KMS-11 (cell line): ENCODE results near the gene EFHC2.

ENCODE experiments used
- H2AFZ ChIP-seq: fragments of 200-600 bp; sonication (generic); 2 replicates; pipeline ENCODE4 v1.6.1; 2016; ENCODE audit warnings: antibody characterized with exemption, mixed run types, low read depth
- H3K27ac ChIP-seq: fragments of 200-600 bp; sonication (generic); 2 replicates; pipeline ENCODE4 v1.6.1; 2016; ENCODE audit warnings: mild to moderate bottlenecking, mixed run types
- H3K27me3 ChIP-seq: fragments of 200-600 bp; sonication (generic); 2 replicates; pipeline ENCODE4 v1.6.1; 2017; ENCODE audit warnings: mild to moderate bottlenecking, low read depth, mixed run types, moderate library complexity; ENCODE audit not compliant: insufficient read depth
- H3K36me3 ChIP-seq: fragments of 200-600 bp; sonication (generic); 2 replicates; pipeline ENCODE4 v1.6.1; 2017; ENCODE audit warnings: mild to moderate bottlenecking, mixed run types; ENCODE audit not compliant: insufficient read depth
- H3K4me1 ChIP-seq: fragments of 200-600 bp; sonication (generic); 2 replicates; pipeline ENCODE4 v1.6.1; 2016; ENCODE audit warnings: mild to moderate bottlenecking, low read depth, mixed run types; ENCODE audit not compliant: poor library complexity, severe bottlenecking
- H3K4me2 ChIP-seq: fragments of 200-600 bp; sonication (generic); 2 replicates; pipeline ENCODE4 v1.7.0; 2016; ENCODE audit warnings: mild to moderate bottlenecking, mixed run types
- H3K4me3 ChIP-seq: fragments of 200-600 bp; sonication (generic); IDR thresholded peaks from 2 replicates; pipeline ENCODE4 v1.6.1; 2017; ENCODE audit warnings: low read depth, low read length, mixed read lengths; ENCODE audit not compliant: insufficient read depth
- H3K79me2 ChIP-seq: fragments of 200-600 bp; sonication (generic); 2 replicates; pipeline ENCODE4 v1.6.1; 2016; ENCODE audit warnings: low read depth, mixed run types; ENCODE audit not compliant: insufficient read depth
- H3K9ac ChIP-seq: fragments of 200-600 bp; sonication (generic); 2 replicates; pipeline ENCODE4 v1.6.1; 2016; ENCODE audit warnings: mild to moderate bottlenecking, mixed run types
- H4K20me1 ChIP-seq: fragments of 200-600 bp; sonication (generic); 2 replicates; pipeline ENCODE4 v1.6.1; 2016; ENCODE audit warnings: mild to moderate bottlenecking, mixed run types; ENCODE audit not compliant: insufficient read depth
- CTCF ChIP-seq: fragments of 200-600 bp; sonication (generic); conservative IDR thresholded peaks from 2 replicates; pipeline ENCODE4 v1.6.1; 2017; ENCODE audit warnings: low read depth, mild to moderate bottlenecking, antibody characterized with exemption, low read length, moderate library complexity, mixed read lengths

The EFHC2 gene

GRCh38 chrX:44156726-44157125, 186.7 kb downstream of the EFHC2 start:
- Histone ChIP-seq H3K79me2 (no peaks in the 10 kb centered on the region), H3K4me3 (no peak overlapping the region), H3K27ac (no peak overlapping the region), H3K9ac (no peak overlapping the region), H3K27me3 (no peaks in the 10 kb centered on the region), H2AFZ (no peak overlapping the region), H3K36me3 (no peaks in the 10 kb centered on the region), H3K4me2 (no peak overlapping the region), H4K20me1 (no peaks in the 10 kb centered on the region), H3K4me1 (no peaks in the 10 kb centered on the region)
- TF ChIP-seq CTCF = no peak

GRCh38 chrX:44155126-44155525, 188.3 kb downstream of the EFHC2 start:
- H3K79me2 ChIP-seq = no peaks in the 10 kb centered on the region
- no peak overlapping the region for H3K9ac ChIP-seq
- H4K20me1 ChIP-seq = no peaks in the 10 kb centered on the region
- H3K36me3 ChIP-seq = no peaks in the 10 kb centered on the region
- no peak overlapping the region for H3K27ac ChIP-seq
- no peak overlapping the region for H2AFZ ChIP-seq
- TF ChIP-seq CTCF = no peak
- no peak overlapping the region for H3K4me3 ChIP-seq
- H3K4me1 ChIP-seq = no peaks in the 10 kb centered on the region
- no peak overlapping the region for H3K4me2 ChIP-seq
- H3K27me3 ChIP-seq = no peaks in the 10 kb centered on the region

- H3K36me3 ChIP-seq = no peaks in the 10 kb centered on the region
- no peaks in the 10 kb centered on the region for H3K79me2 ChIP-seq
- H3K27me3 ChIP-seq = no peaks in the 10 kb centered on the region
- H3K4me1 ChIP-seq = no peaks in the 10 kb centered on the region
- H3K27ac ChIP-seq = no peak overlapping the region
- no peak overlapping the region for H3K4me2 ChIP-seq
- H4K20me1 ChIP-seq = no peaks in the 10 kb centered on the region
- no peak overlapping the region for H2AFZ ChIP-seq
- no peak for TF ChIP-seq CTCF
- no peak overlapping the region for H3K4me3 ChIP-seq
- no peak overlapping the region for H3K9ac ChIP-seq
These were observed 190.6 kb downstream of the EFHC2 start for GRCh38 chrX:44152852-44153251.

- H3K27me3 ChIP-seq = no peaks in the 10 kb centered on the region
- no peak overlapping the region for H3K4me2 ChIP-seq
- no peaks in the 10 kb centered on the region for H3K79me2 ChIP-seq
- no peaks in the 10 kb centered on the region for H4K20me1 ChIP-seq
- H3K9ac ChIP-seq = no peak overlapping the region
- no peak overlapping the region for H3K27ac ChIP-seq
- H3K4me1 ChIP-seq = no peaks in the 10 kb centered on the region
- no peak for TF ChIP-seq CTCF
- H2AFZ ChIP-seq = no peak overlapping the region
- no peaks in the 10 kb centered on the region for H3K36me3 ChIP-seq
- no peak overlapping the region for H3K4me3 ChIP-seq
These were observed 196.3 kb downstream of the EFHC2 start for GRCh38 chrX:44147130-44147529.
